Esophagus muscularis mucosa (tissue), 4 donors: ENCODE data around the gene CDH20.

Source experiments
- EP300 ChIP-seq: sonication (generic); formaldehyde crosslinking; IDR thresholded peaks from one replicate; pipeline ENCODE4 v1.6.1; 2017; ENCODE audit warnings: antibody characterized with exemption
- POLR2A ChIP-seq: fragments of 450-650 bp; IDR thresholded peaks from one replicate; pipeline ENCODE4 v1.6.1; 2017; ENCODE audit warnings: antibody characterized with exemption, moderate library complexity, mild to moderate bottlenecking, low read depth
- TF ChIP-seq, protein P1 (sequence below), 3 experiments: fragments of 200-600 bp in 2 of 3; fragments of 450-650 bp in 1 of 3; sonication (generic) in 2 of 3; IDR thresholded peaks; one replicate each; pipeline ENCODE4 v1.5.1; 2017 to 2019; ENCODE audit warnings: antibody characterized with exemption in 3 of 3, mild to moderate bottlenecking in 2 of 3, moderate library complexity in 1 of 3

DNA sequence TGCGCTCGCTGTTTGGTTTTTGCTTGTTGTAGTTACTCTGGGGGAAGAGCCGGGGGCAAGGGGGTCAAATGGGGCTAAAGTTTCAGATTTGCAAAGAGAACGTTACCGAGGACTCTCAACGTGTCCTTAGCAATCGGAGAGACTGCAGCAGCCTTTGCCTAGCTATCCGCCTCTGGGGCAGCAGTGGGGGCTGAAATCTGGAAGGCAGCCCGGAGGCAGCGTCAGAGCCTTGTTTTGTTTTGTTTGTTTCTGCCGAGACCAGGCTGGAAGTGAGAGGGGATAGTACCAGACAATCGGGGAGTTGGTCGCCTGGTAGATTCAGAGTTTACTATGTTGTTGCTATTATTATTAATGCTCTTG is 1.2 kb downstream of the CDH20 start:
- TF ChIP-seq, protein P1, sequence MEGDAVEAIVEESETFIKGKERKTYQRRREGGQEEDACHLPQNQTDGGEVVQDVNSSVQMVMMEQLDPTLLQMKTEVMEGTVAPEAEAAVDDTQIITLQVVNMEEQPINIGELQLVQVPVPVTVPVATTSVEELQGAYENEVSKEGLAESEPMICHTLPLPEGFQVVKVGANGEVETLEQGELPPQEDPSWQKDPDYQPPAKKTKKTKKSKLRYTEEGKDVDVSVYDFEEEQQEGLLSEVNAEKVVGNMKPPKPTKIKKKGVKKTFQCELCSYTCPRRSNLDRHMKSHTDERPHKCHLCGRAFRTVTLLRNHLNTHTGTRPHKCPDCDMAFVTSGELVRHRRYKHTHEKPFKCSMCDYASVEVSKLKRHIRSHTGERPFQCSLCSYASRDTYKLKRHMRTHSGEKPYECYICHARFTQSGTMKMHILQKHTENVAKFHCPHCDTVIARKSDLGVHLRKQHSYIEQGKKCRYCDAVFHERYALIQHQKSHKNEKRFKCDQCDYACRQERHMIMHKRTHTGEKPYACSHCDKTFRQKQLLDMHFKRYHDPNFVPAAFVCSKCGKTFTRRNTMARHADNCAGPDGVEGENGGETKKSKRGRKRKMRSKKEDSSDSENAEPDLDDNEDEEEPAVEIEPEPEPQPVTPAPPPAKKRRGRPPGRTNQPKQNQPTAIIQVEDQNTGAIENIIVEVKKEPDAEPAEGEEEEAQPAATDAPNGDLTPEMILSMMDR (IDR thresholded peaks at IDR 0.05), result no peak
- no peak for TF ChIP-seq POLR2A
- no peak for TF ChIP-seq EP300
